ES-I3 (cell line): ENCODE results near the gene RFK.
"Not testable (repeated sequence)": the region's sequence is repeated elsewhere in the genome, so short reads cannot be mapped to it uniquely, and the experiment has no call there.

ENCODE experiments used
- H3K36me3 ChIP-seq: 2 replicates; pipeline ENCODE4 v1.6.1; 2013; ENCODE audit warnings: mild to moderate bottlenecking, low read length, control low read depth, moderate library complexity; ENCODE audit not compliant: insufficient read depth
- H3K4me1 ChIP-seq: 2 replicates; pipeline ENCODE4 v1.6.1; 2013; ENCODE audit warnings: mild to moderate bottlenecking, control low read depth, low read length; ENCODE audit not compliant: insufficient read depth
- H3K9ac ChIP-seq: 2 replicates; pipeline ENCODE4 v1.6.1; 2013; ENCODE audit warnings: low read depth, mild to moderate bottlenecking, low read length, moderate library complexity
- H3K9me3 ChIP-seq: 2 replicates; pipeline ENCODE4 v1.6.1; 2013; ENCODE audit warnings: mild to moderate bottlenecking, low read length, moderate library complexity; ENCODE audit not compliant: control insufficient read depth, insufficient read depth

The RFK gene

DNA sequence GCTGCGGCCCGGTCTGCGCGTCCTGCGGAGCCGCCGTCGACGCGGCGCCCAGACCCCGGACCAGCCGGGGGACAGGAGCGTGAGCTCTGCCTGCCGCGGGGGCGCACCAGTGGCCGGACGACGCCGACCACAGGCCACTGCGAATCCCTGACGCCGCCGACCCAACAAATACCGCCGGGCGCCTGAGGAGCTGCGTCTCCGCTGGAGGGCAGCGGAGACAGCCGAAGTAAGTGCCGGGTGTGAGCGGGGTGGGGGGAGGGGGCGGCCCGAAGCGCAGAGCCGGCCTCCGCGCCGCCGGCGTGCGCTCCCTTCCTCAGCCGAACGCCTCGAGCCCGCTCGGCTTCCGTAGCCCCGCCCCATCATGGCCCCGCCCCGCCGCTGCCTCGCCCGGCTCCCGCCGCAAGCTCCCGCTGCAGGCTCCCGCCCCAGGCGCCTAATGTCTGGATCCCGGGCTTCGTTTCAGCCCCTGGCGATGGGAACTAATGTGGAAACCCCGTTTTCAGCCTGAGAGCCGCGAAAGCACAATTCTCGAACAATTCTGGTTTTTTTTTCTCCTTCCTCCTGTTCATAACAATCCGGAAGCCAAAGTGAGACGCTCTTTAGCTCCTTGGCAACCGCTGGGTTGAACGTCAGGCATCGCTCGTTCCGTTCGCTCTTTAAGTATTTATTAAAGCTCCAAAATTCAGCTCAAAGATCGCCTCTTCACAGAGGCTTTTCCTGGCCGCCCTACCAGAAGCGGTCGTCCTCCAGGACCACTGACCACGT, at the start of gene RFK:
Gene RFK (minus strand): TSS at position 232 of the 765 bp plus-strand sequence. CDS start 255 bp downstream, outside the sequence.
- Histone ChIP-seq H3K9me3 (no peaks in the 10 kb centered on the region), H3K9ac (peak within 1 kb of the TSS; percentile 98), H3K36me3 (no peaks in the 10 kb centered on the region), H3K4me1 (no peaks in the 10 kb centered on the region)

GRCh38 chr9:76443887-76444286, 49.7 kb upstream of the RFK start:
- Histone ChIP-seq H3K9ac (no peak overlapping the region), H3K36me3 (no peaks in the 10 kb centered on the region), H3K4me1 (no peaks in the 10 kb centered on the region), H3K9me3 (peaks cover 3% of the 10 kb centered on the region; the same call in 1 of the 2 replicates)

DNA sequence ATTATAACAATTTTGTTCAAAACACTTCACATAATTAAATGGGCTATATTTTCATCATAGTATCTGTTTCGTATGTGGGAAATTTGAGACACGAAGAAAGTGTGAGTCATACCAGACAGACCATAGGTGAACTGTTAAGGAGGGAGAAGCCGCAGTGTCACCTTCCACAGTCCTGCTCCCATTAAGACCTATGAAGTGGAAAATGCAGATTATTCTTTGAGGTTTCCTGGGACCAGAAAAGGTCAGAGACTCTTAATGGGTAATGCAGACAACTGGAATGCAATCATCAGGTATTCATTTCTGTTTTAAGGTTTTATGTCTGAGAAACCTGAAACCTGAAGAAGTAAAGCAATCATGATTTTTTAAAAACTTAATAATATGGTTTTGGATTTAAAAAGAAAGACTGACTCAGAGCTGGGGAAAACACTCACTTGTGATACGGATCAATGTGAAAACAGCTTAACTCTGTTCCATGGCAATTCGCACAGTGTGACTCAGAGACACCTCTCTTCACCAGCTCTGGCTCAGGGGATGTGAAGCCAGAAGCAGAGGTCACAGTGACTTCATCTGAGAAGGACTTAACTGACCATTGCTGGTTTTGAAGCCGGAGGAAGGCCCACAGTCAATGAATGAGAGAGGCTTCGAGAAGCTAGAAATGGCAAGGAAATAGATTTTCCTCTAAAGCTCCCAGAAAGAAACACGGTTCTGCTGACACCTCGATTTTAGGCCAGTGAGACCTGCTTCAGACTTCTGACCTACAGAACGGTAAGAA, 47.5 kb upstream of the RFK start:
- Histone ChIP-seq H3K9me3 (0 out of 2 replicates have a peak, but pooled peaks cover 3% of the 10 kb centered on the region), H3K4me1 (no peaks in the 10 kb centered on the region), H3K36me3 (no peaks in the 10 kb centered on the region), H3K9ac (no peak overlapping the region)

- Histone ChIP-seq H3K9me3 (0 out of 2 replicates have a peak, but pooled peaks cover 3% of the 10 kb centered on the region), H3K36me3 (no peaks in the 10 kb centered on the region), H3K9ac (no peak overlapping the region), H3K4me1 (no peaks in the 10 kb centered on the region)
Observed at GRCh38 chr9:76438841-76439588, 44.8 kb upstream of the RFK start.

DNA sequence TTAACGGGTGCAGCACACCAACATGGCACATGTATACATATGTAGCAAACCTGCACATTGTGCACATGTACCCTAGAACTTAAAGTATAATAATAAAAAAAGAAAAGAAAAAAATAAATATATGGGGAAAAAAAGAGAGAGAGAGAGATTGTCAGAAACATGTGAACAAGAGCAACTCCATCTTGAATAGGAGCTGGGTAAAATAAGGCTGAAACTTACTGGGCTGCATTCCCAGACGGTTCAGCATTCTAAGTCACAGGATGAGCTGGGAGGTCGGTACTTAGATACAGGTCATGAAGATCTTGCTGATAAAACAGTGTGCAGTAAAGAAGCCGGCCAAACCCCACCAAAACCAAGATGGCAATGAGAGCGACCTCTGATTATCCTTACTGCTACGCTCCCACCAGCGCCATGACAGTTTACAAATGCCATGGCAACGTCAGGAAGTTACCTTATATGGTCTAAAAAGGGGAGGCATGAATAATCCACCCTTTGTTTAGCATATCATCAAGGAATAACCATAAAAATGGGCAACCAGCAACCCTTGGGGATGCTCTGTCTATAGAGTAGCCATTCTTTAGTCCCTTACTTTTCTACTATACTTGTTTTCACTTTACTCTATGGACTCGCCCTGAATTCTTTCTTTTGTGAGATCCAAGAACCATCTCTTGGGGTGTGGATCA, 42.9 kb upstream of the RFK start:
- H3K36me3 ChIP-seq, H3K9me3 ChIP-seq, H3K4me1 ChIP-seq, H3K9ac ChIP-seq: not testable (repeated sequence)

GRCh38 chr9:76434897-76435296, 40.7 kb upstream of the RFK start:
- H3K9me3 ChIP-seq, H3K4me1 ChIP-seq, H3K9ac ChIP-seq, H3K36me3 ChIP-seq: not testable (repeated sequence)

DNA sequence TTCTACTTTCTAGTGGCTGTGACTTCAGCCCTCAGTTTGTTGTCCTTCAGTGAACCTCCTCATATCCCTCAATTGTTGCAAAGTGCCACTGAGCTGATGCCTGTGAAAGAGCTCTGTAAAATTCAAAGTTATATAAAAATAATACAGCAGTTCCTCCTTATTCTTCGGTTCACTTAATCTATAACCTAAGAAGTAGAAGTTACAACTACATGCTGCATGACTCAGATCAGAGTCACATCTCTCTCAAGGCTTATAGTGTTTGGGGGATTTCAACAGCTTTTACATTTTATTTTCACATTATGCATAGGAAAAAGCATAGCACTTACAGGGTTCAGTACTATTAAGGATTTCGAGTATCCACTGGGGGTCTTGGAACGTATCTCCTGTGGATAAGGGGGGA, 39.6 kb upstream of the RFK start:
- Histone ChIP-seq H3K36me3 (no peaks in the 10 kb centered on the region), H3K9me3 (0 out of 2 replicates have a peak, but pooled peaks cover 5% of the 10 kb centered on the region), H3K4me1 (peaks cover 5% of the 10 kb centered on the region), H3K9ac (no peak overlapping the region)

DNA sequence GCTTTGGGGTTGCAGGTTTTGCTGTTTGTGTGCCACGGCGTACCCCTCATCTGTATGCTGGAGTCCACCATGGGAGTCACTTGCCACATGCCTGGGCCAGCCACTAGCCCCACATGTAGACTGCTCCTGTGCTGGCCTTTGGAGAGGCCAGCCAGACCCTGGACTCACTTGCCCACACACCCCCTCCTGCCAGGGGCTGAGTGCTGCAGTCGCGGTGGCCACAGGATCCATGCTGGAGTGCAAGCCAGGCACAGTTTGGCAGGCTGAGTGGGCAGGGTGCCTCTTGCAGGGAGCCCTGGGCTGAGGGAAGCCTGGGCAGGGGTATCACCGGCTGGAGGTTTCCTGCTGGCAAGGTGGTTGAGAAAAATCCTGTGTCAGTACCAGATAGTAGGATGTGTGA, 39.2 kb upstream of the RFK start:
- 0 out of 2 replicates have a peak, but pooled peaks cover 5% of the 10 kb centered on the region for H3K9me3 ChIP-seq

DNA sequence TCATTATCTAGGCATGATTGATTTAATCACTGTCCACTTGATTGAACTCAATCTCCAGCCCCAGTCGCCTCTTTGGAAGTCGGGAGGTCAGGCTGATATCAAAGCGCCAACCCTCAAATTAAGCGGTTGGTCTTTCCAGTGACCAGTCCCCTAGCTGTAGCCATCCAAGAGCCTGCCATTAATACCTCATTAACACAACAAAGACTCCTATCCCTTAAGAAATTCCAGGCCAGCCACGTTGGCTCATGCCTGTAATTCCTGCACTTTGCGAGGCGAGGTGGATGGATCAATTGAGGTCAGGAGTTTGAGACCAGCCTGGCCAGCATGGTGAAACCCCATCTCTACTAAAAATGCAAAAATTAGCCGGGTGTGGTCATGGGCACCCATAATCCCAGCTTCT, 37.4 kb upstream of the RFK start:
- Histone ChIP-seq H3K9me3 (0 out of 2 replicates have a peak, but pooled peaks cover 5% of the 10 kb centered on the region), H3K9ac (no peak overlapping the region; the same call in 1 of the 2 replicates), H3K36me3 (no peaks in the 10 kb centered on the region), H3K4me1 (peaks cover 5% of the 10 kb centered on the region)

More for the DNA sequence above, 39.2 kb upstream of the RFK start:
- H3K4me1 ChIP-seq = peaks cover 5% of the 10 kb centered on the region
- no peaks in the 10 kb centered on the region for H3K36me3 ChIP-seq
- H3K9ac ChIP-seq = no peak overlapping the region

- H3K4me1 ChIP-seq = peaks cover 9% of the 10 kb centered on the region; the same call in 1 of the 2 replicates
- H3K36me3 ChIP-seq = no peaks in the 10 kb centered on the region
- H3K9me3 ChIP-seq = no peaks in the 10 kb centered on the region
- no peak overlapping the region for H3K9ac ChIP-seq
Observed at GRCh38 chr9:76426807-76427419, 32.7 kb upstream of the RFK start.

GRCh38 chr9:76425677-76426453, 31.6 kb upstream of the RFK start:
- H3K9ac ChIP-seq = no peak overlapping the region
- no peaks in the 10 kb centered on the region for H3K9me3 ChIP-seq
- no peaks in the 10 kb centered on the region for H3K36me3 ChIP-seq
- H3K4me1 ChIP-seq = peaks cover 3% of the 10 kb centered on the region; the same call in 1 of the 2 replicates

- no peak overlapping the region for H3K9ac ChIP-seq
Observed at GRCh38 chr9:76424491-76424890, 30.3 kb upstream of the RFK start.

More at GRCh38 chr9:76424491-76424890, 30.3 kb upstream of the RFK start:
- Histone ChIP-seq H3K36me3 (no peaks in the 10 kb centered on the region), H3K9me3 (no peaks in the 10 kb centered on the region), H3K4me1 (peaks cover 3% of the 10 kb centered on the region; the same call in 1 of the 2 replicates)
